Measurements from ENCODE around the gene BSG.

DNA sequence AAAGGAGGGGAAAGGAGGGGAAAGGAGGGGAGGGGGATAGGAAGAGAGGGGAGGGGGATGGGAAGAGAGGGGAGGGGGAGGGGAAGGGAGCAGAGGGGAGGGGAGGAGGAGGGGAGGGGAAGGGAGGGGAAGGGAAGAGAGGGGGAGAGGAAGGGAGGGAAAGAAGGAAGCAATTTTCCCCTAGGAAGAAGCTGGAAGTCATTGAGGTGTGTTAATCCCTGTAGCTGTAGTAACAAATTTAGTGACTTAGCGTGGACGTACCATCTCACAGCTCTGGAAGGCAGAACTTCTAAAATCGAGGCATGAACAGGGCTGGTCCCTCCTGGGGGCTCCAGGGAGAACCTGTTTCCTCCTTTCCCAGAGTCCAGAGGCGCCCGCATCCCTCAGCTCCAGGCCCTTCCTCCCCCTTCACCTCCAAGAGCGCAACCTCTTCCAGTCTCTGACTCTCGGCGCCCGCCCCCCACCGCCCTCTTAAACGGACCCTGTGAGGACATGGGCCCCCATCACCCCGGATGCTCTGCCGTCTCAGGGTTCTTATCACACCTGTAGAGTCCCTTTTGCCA is 46.5 kb upstream of the BSG start:
- no peak for TF ChIP-seq EZH2 (IDR thresholded peaks at IDR 0.05; ENCODE audit: low read depth)
- TF ChIP-seq, protein P1, sequence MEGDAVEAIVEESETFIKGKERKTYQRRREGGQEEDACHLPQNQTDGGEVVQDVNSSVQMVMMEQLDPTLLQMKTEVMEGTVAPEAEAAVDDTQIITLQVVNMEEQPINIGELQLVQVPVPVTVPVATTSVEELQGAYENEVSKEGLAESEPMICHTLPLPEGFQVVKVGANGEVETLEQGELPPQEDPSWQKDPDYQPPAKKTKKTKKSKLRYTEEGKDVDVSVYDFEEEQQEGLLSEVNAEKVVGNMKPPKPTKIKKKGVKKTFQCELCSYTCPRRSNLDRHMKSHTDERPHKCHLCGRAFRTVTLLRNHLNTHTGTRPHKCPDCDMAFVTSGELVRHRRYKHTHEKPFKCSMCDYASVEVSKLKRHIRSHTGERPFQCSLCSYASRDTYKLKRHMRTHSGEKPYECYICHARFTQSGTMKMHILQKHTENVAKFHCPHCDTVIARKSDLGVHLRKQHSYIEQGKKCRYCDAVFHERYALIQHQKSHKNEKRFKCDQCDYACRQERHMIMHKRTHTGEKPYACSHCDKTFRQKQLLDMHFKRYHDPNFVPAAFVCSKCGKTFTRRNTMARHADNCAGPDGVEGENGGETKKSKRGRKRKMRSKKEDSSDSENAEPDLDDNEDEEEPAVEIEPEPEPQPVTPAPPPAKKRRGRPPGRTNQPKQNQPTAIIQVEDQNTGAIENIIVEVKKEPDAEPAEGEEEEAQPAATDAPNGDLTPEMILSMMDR (conservative IDR thresholded peaks at IDR 0.05), result no peak
